ENCODE data around the gene NEFH.
A peak's percentile ranks its signal among the peaks of the same experiment; 100 is the strongest.
"Not testable (repeated sequence)": the region's sequence is repeated elsewhere in the genome, so short reads cannot be mapped to it uniquely, and the experiment has no call there.

NEFH gene

DNA sequence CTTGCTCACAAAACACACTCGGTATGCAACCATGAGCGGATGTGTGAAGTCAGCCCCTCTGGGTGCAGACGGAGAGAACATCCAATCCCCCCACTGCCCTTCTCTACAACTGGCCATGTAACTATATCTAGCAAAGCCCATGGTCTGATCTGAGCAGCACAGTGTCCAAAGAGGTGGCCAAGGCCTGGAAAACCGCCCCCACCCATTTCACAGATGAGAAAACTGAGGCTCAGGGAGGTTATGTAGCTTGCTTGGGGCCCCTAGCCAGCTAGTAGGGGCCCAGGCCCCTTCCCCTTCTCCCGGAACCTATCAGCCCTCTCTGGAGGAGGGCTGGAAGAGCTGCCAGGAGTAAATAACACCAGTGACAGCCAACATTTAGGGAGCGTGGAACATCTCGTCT, 15.4 kb upstream of the NEFH start:
- no peak for DNase-seq (ENCODE audit: low read depth in 2 of 2)

DNA sequence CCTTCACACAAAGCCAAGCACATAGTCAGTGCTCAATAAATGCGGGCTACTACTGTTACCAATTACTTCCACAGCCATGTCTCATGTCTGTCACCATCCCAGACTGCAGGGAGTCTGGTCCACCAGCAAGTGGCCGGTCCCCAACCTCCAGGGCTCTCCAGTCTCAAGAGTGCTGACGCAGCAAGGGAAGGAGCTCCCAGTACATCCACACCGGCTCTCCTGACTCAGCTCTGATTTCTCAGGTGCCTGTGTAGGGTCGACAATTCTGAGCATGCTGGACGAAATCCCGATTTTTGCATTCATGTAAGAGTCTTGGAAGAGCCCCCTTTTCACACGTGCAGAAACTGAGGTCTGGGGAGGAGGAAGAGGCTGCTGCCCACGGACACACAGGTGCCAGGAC, 10.3 kb upstream of the NEFH start:
- DNase-seq (ENCODE audit: low read depth in 2 of 2) = no peak

GRCh38 chr22:29470159-29470855, 9.7 kb upstream of the NEFH start:
- DNase-seq (ENCODE audit: low read depth in 2 of 2) = no peak

DNA sequence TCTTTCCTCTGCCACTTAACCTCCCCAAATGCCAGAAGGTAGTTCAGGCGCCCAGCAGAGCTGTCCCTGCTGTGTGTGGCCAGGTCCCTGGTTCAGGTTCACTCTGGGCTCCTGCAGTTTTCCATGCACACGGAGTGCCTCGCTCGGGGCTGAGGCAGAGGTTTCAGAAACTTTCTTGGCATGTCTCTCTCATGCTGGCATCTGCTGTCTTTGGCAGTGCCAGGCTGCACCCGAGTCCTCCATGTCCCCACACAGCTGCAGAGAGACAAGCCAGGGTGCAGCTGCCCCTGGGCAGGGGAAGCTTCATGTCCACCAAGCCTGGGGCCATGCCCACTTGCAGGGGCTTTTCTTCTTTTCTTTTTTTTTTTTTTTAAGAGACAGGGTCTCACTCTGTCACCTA, 7.0 kb upstream of the NEFH start:
- no peak for DNase-seq (ENCODE audit: low read depth in 2 of 2)

DNA sequence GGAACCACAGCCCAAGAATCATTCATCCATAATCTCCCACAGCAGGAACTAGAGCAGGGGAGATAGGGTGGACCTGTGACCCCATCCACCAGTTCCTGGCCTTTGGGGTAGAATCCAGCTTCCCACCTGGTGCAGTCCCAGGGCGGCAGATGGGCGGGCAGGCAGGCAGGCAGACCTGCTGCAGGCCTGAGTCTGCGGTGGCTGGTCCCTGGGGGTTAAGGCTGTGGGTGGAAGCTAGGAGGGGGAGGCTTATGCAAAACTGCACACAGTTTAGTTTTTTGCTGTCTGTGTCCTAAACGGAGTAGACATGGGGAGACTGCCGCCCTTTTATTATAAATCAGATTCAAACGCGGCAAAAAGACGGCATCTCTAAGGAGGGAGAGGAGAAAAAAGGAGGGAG, 4.5 kb upstream of the NEFH start:
- no peak for DNase-seq (ENCODE audit: low read depth in 2 of 2)

GRCh38 chr22:29476116-29476515, 3.9 kb upstream of the NEFH start:
- DNase-seq (ENCODE audit: low read depth in 2 of 2) = no peak

- no peak for DNase-seq (ENCODE audit: low read depth in 2 of 2)
Measured at GRCh38 chr22:29477723-29478318, 2.2 kb upstream of the NEFH start.

DNA sequence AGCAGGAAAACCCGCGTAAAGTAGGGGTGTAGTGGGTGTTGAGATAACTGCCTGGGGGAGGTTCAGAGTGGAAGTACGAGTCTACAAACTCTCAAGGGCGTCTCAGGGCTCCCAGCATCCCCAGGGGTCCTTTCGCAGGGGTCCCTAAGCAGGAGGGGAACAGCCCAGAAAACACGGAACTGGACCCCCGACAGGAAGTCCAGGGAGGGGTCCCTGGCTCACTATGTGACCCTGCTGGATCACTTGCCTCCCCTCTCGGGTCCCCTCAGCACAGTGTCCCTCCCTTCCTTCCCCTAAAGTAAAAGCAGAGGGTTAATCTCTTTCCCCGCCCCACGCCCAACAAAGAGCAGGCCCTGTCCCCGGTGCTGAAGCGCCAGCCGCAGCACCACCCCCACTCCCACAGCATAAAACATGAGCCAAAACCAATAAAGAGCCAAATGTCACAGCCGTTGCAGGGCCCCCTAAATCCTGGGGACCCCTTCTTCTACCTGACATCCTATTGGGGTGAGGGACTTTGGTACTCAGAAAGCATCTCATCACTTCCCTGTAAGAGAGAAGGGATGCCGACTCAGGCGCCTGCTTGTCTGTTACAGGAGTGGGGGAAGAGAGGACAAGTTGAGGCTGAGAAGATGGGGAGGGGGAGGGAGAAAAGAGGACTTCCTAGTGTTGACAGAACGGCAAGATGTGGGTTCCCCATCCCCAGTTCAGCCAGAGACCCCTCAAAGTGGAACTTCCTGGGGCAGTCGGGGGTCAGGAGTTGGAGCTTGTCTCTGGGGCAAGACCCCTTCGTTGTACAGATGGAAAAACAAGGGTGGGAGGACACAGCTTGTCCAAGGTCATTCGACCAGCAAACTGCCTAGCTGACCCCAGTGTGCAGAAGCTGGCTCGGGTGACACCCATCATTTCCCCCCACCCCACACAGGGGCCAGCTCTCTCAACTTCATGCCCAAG, 1.4 kb upstream of the NEFH start:
- DNase-seq (ENCODE audit: low read depth in 2 of 2) = no peak

GRCh38 chr22:29480262-29480511, 169 bp downstream of the NEFH start:
- DNase-seq (ENCODE audit: low read depth in 2 of 2) = no peak

GRCh38 chr22:29480512-29481264, 670 bp downstream of the NEFH start:
- peak in 1 of 2 donors; percentile 0 for DNase-seq (ENCODE audit: low read depth in 2 of 2)

DNA sequence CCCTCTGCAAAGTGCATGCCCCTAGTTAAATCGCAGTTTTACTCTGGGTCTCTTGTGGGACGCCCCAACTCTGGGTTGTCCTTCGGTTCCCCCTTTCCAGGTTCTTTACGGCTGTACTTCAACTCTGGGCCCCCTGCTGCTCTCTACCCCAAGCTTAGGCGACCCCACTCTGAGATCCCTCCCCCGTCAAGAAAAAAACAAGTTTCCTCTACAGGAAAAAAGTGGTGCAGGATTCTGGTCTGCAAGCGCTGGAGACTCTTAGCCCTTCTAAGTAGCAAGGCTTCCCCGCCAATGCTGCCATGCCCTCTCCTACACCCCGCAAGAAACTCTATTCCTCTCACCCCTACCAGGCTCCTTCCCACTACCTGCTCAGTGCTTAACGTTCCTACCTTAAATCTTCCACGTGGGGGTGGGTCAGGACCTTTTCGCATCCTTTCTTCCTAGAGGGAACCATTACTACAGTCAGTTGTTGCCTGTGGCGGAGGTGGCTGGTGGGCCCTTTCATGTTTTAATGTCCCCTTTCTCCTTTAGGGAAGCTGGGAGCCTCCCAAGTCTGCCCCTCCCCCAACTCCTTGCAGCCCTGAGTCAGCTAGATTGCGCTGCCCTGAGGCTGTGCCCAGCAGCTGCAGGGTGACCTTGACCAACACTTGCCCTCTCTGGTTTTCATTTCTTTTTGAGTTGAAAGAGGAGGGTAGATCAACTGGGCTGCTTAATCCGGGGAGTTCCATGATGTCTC, 1.4 kb downstream of the NEFH start:
- no peak for DNase-seq (ENCODE audit: low read depth in 2 of 2)

GRCh38 chr22:29482253-29482652, 2.2 kb downstream of the NEFH start:
- DNase-seq (ENCODE audit: low read depth in 2 of 2) = no peak

- no peak for DNase-seq (ENCODE audit: low read depth in 2 of 2)
Measured at GRCh38 chr22:29482726-29483125, 2.7 kb downstream of the NEFH start.

DNA sequence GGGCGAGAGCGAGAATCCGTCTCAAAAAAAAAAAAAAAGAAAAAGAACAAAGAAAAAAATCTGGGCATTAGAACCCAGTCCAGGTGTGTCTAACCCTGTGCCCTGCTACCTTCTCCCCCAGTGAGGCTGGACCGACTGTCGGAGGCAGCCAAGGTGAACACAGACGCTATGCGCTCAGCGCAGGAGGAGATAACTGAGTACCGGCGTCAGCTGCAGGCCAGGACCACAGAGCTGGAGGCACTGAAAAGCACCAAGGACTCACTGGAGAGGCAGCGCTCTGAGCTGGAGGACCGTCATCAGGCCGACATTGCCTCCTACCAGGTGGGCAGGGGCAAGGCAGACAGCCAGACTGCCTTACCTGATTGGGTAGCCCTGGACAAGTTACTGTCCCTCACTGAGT, 3.2 kb downstream of the NEFH start:
- DNase-seq (ENCODE audit: low read depth in 2 of 2) = no peak

GRCh38 chr22:29484642-29485041, 4.6 kb downstream of the NEFH start:
- DNase-seq (ENCODE audit: low read depth in 2 of 2) = no peak

GRCh38 chr22:29485448-29485847, 5.4 kb downstream of the NEFH start:
- no peak for DNase-seq (ENCODE audit: low read depth in 2 of 2)

DNA sequence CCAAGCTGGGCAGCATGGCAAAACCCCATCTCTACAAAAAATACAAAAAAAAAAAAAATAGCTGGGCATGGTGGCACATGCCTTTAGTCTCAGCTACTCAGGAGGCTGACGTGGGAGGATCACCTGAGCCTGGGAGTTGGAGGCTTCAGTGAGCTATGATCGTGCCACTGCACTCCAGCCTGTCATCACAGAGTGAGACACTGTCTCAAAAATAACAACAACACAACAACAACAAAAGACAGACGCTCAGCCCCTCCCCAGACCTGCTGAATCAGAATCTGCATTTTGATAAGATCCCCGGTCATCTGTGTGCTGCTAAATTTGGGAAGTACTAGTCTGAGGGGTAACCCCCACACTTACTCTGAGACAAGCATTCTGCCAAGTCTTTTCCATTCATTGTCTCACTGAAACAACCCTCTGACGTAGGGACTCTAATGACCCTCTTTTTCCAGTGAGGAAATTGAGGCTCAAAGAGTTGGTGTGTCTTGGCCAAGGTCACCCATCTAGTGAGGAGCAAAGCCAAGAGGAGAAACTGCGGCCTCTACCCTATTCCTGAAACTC, 7.5 kb downstream of the NEFH start:
- DNase-seq (ENCODE audit: low read depth in 2 of 2) = no peak

DNA sequence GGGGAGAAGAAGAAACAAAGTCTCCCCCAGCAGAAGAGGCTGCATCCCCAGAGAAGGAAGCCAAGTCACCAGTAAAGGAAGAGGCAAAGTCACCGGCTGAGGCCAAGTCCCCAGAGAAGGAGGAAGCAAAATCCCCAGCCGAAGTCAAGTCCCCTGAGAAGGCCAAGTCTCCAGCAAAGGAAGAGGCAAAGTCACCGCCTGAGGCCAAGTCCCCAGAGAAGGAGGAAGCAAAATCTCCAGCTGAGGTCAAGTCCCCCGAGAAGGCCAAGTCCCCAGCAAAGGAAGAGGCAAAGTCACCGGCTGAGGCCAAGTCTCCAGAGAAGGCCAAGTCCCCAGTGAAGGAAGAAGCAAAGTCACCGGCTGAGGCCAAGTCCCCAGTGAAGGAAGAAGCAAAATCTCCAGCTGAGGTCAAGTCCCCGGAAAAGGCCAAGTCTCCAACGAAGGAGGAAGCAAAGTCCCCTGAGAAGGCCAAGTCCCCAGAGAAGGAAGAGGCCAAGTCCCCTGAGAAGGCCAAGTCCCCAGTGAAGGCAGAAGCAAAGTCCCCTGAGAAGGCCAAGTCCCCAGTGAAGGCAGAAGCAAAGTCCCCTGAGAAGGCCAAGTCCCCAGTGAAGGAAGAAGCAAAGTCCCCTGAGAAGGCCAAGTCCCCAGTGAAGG, 9.2 kb downstream of the NEFH start:
- DNase-seq (ENCODE audit: low read depth in 2 of 2) = not testable (repeated sequence)

DNA sequence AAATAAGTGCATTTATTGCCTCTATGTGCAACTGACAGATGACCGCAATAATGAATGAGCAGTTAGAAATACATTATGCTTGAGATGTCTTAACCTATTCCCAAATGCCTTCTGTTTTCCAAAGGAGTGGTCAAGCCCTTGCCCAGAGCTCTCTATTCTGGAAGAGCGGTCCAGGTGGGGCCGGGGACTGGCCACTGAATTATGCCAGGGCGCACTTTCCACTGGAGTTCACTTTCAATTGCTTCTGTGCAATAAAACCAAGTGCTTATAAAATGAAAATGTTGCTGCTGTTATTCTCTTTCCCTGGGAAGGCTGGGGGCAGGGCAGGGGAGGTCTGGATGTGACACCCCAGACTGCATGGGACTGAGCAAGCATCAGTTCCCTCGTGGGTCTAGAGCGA, 11.0 kb downstream of the NEFH start:
- DNase-seq (ENCODE audit: low read depth in 2 of 2) = no peak

- DNase-seq (ENCODE audit: low read depth in 2 of 2) = no peak
Measured at GRCh38 chr22:29493636-29494035, 13.6 kb downstream of the NEFH start.

DNA sequence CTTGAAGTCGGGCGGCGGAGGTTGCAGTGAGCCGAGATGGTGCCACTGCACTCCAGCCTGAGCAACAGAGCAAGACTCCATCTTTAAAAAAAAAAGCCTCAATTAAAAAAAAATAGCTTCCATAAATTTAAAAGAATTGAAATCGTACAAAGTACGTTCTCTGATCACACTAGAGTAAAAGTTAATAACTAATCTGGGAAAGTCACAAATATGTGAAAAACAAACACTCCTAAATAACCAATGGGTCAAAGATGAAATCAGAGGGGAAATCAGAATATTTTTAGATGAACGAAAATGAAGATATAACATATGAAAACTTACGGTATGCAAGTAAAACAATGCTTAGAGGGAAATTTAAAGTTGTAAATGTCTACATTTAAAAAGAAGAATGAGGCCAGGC, 19.8 kb downstream of the NEFH start:
- no peak for DNase-seq (ENCODE audit: low read depth in 2 of 2)

Measured in stimulated activated CD8-positive, alpha-beta memory T cell treated with anti-CD3 and anti-CD28 coated beads, Interleukin-15, amount 100 ng/mL, for 4 hours (primary cell).